Keratinocyte (primary cell): ENCODE data around the gene RASL10A. TPM values are rescaled to one million over a fixed set of nuclear protein-coding genes. Genes with fewer than 3 reads are reported as not detected.

Source experiments
- DNase-seq: peaks from one replicate; pipeline ENCODE4 v3.0.0-alpha.2; 2011; ENCODE audit warnings: low read depth, missing footprints, low spot score
- FAIRE-seq: peaks from 2 replicates; lab custom pipeline; 2011; peaks lifted over from hg19 to GRCh38; lab: Jason Lieb, UNC
- H2AFZ ChIP-seq: 2 replicates; pipeline ENCODE4 v1.6.0; 2012; ENCODE audit warnings: low read length, control low read depth, inconsistent platforms; ENCODE audit not compliant: control insufficient read depth
- H3K27ac ChIP-seq: 2 replicates; pipeline ENCODE4 v1.5.1; 2011; ENCODE audit warnings: low read length; ENCODE audit not compliant: control insufficient read depth, insufficient read depth
- H3K27me3 ChIP-seq: 3 replicates; pipeline ENCODE4 v1.6.0; 2011; ENCODE audit warnings: low read length; ENCODE audit not compliant: control insufficient read depth, insufficient read depth; ENCODE audit errors: extremely low read depth
- H3K36me3 ChIP-seq, 2 experiments: 2 replicates in 1 of 2; 3 replicates in 1 of 2; pipeline ENCODE4 v1.5.1; 2011; ENCODE audit warnings: low read length in 2 of 2, mild to moderate bottlenecking in 1 of 2; ENCODE audit not compliant: control insufficient read depth in 2 of 2, insufficient read depth in 2 of 2; ENCODE audit errors: extremely low read depth in 1 of 2
- H3K4me1 ChIP-seq: 3 replicates; pipeline ENCODE4 v1.5.1; 2011; ENCODE audit warnings: low read length; ENCODE audit not compliant: control insufficient read depth, insufficient read depth; ENCODE audit errors: extremely low read depth
- H3K4me2 ChIP-seq: 3 replicates; pipeline ENCODE4 v1.6.0; 2011; ENCODE audit warnings: low read depth, low read length; ENCODE audit not compliant: control insufficient read depth, insufficient read depth; ENCODE audit errors: extremely low read depth
- H3K4me3 ChIP-seq, 3 experiments: fragments of 200-600 bp in 1 of 3; sonication (generic) in 1 of 3; 2 replicates in 2 of 3; 3 replicates in 1 of 3; pipeline ENCODE4 v1.5.1; 2011 to 2016; ENCODE audit warnings: low read length in 3 of 3, mild to moderate bottlenecking in 3 of 3, control low read depth in 2 of 3, inconsistent platforms in 1 of 3, low read depth in 1 of 3, mixed read lengths in 1 of 3, mixed run types in 1 of 3, moderate library complexity in 1 of 3; ENCODE audit not compliant: control insufficient read depth in 2 of 3, insufficient read depth in 2 of 3; ENCODE audit errors: extremely low read depth in 1 of 3
- H3K79me2 ChIP-seq: 2 replicates; pipeline ENCODE4 v1.6.0; 2012; ENCODE audit warnings: low read length; ENCODE audit not compliant: control insufficient read depth, insufficient read depth
- H3K9ac ChIP-seq: 3 replicates; pipeline ENCODE4 v1.6.0; 2011; ENCODE audit warnings: low read length; ENCODE audit not compliant: control insufficient read depth, insufficient read depth; ENCODE audit errors: extremely low read depth
- H3K9me1 ChIP-seq: 3 replicates; pipeline ENCODE4 v1.6.0; 2011; ENCODE audit warnings: low read length; ENCODE audit not compliant: control insufficient read depth, insufficient read depth; ENCODE audit errors: extremely low read depth
- H3K9me3 ChIP-seq: 2 replicates; pipeline ENCODE4 v1.5.1; 2012; ENCODE audit warnings: low read depth, low read length; ENCODE audit not compliant: control insufficient read depth
- H4K20me1 ChIP-seq: 3 replicates; pipeline ENCODE4 v1.6.0; 2011; ENCODE audit warnings: low read length; ENCODE audit not compliant: control insufficient read depth, insufficient read depth; ENCODE audit errors: extremely low read depth
- EZH2 ChIP-seq: IDR thresholded peaks from one replicate; pipeline ENCODE4 v1.6.1; 2012; ENCODE audit warnings: inconsistent platforms, mild to moderate bottlenecking, low read length, moderate library complexity
- dilution Hi-C: fragments of 300-500 bp; cut with MboI; formaldehyde crosslinking; loops from one replicate; pipeline ENCODE4 v1.7.0; 2020; ENCODE audit warnings: low sequenced_read_pairs; ENCODE audit not compliant: extremely low pct_ligation_motif_present
- polyA plus RNA-seq, 5 experiments: library from polyadenylated mRNA; depleted of rRNA in 3 of 5; stranded (reverse) in 3 of 5; stranded (forward) in 1 of 5; unstranded in 1 of 5; fragments of >200 nt; gene quantifications; 1 replicate in 1 of 5; 2 replicates in 3 of 5; 3 replicates in 1 of 5; pipeline versions ENCODE4 v1.2.1 to v1.2.3, GENCODE V29; 2011 to 2012; ENCODE audit warnings: missing spikeins in 2 of 5, low read depth in 1 of 5, low replicate concordance in 1 of 5
- TF ChIP-seq, protein P1 (sequence below), 3 experiments: IDR thresholded peaks in 1 of 3; conservative IDR thresholded peaks in 1 of 3; optimal IDR thresholded peaks in 1 of 3; 2 replicates in 2 of 3; 3 replicates in 1 of 3; pipeline versions ENCODE3 to v1.5.1; 2011; ENCODE audit warnings: low read length in 3 of 3, mild to moderate bottlenecking in 3 of 3, moderate library complexity in 2 of 3, control low read depth in 1 of 3, inconsistent platforms in 1 of 3; ENCODE audit not compliant: insufficient read depth in 2 of 3; ENCODE audit errors: extremely low read depth in 1 of 3

The RASL10A gene
- polyA plus RNA-seq, 1 donor (not counting 4 experiments of a cell fraction or from before 2014, with no cell fraction given): not detected

DNA sequence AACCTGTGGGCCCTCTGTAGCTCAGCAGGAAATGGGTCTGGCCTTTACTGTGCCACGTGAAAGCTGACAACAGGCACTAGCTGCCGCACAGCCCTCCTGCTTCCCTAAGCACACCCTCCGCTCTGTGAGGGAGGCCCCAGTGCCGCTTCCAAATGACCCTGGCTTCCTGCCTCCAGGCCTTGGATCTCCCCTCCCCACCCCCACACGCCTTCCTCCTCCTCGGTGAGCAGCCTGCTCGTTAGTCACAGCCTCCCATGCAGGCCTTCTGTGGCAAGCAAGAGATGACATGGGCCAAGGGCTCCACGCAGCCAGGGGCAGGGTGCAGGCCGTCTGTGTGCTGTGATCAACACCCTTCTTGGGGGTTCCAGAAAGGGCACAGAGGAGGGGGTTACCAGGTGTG is 15.3 kb upstream of the RASL10A start:
- FAIRE-seq: no peak
- no peak for TF ChIP-seq EZH2
- TF ChIP-seq, protein P1, sequence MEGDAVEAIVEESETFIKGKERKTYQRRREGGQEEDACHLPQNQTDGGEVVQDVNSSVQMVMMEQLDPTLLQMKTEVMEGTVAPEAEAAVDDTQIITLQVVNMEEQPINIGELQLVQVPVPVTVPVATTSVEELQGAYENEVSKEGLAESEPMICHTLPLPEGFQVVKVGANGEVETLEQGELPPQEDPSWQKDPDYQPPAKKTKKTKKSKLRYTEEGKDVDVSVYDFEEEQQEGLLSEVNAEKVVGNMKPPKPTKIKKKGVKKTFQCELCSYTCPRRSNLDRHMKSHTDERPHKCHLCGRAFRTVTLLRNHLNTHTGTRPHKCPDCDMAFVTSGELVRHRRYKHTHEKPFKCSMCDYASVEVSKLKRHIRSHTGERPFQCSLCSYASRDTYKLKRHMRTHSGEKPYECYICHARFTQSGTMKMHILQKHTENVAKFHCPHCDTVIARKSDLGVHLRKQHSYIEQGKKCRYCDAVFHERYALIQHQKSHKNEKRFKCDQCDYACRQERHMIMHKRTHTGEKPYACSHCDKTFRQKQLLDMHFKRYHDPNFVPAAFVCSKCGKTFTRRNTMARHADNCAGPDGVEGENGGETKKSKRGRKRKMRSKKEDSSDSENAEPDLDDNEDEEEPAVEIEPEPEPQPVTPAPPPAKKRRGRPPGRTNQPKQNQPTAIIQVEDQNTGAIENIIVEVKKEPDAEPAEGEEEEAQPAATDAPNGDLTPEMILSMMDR (optimal IDR thresholded peaks at IDR 0.05 in 1 of 3, IDR thresholded peaks at IDR 0.05 in 1 of 3, conservative IDR thresholded peaks at IDR 0.05 in 1 of 3; ENCODE audit: extremely low read depth in 1 of 3, insufficient read depth in 2 of 3, low read length in 3 of 3): no peak
- H3K4me3 ChIP-seq: no peak overlapping the region
- no peaks in the 10 kb centered on the region for H3K27me3 ChIP-seq
- H3K4me1 ChIP-seq: no peaks in the 10 kb centered on the region
- H3K4me2 ChIP-seq: no peak overlapping the region
- no peaks in the 10 kb centered on the region for H3K9me3 ChIP-seq
- no peak overlapping the region for H3K27ac ChIP-seq
- H3K79me2 ChIP-seq: no peaks in the 10 kb centered on the region
- H4K20me1 ChIP-seq: no peaks in the 10 kb centered on the region
- H3K9ac ChIP-seq: no peak overlapping the region
- no peak for DNase-seq
- peaks cover 14 to 29% of the 10 kb centered on the region in 2 experiments for H3K36me3 ChIP-seq
- dilution Hi-C loops: no loop called here
- no peak overlapping the region for H2AFZ ChIP-seq
- peaks cover 2% of the 10 kb centered on the region for H3K9me1 ChIP-seq

DNA sequence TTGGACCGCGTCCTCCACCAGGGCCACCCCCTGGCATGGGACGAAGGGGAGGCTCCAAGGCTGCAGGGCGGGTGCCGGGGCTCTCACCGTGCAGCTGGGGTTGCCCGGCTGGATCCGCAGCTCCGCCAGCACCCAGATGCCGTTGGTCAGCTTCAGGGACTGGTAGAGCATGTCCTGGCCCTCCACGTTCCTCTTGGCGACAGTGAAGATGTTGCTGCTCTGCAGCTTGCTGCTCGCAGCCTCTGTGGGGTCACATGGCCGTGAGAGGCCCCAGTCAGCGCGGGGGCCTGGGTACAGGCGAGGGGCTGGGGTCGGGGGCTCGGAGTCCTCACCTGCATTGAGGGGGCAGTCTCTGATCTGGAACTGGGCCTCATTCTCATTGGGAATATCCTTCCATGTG is 14.8 kb upstream of the RASL10A start:
- H3K9me1 ChIP-seq: peaks cover 2% of the 10 kb centered on the region
- no peak overlapping the region for H3K27ac ChIP-seq
- no peaks in the 10 kb centered on the region for H3K9me3 ChIP-seq
- dilution Hi-C loops: no loop called here
- TF ChIP-seq, protein P1 (optimal IDR thresholded peaks at IDR 0.05 in 1 of 3, IDR thresholded peaks at IDR 0.05 in 1 of 3, conservative IDR thresholded peaks at IDR 0.05 in 1 of 3; ENCODE audit: extremely low read depth in 1 of 3, insufficient read depth in 2 of 3, low read length in 3 of 3): no peak
- TF ChIP-seq EZH2: no peak
- no peaks in the 10 kb centered on the region for H3K79me2 ChIP-seq
- H3K4me3 ChIP-seq: no peak overlapping the region
- no peaks in the 10 kb centered on the region for H4K20me1 ChIP-seq
- H3K9ac ChIP-seq: no peak overlapping the region
- H2AFZ ChIP-seq: no peak overlapping the region
- DNase-seq (no peak), FAIRE-seq (no peak)
- peaks cover 13 to 29% of the 10 kb centered on the region in 2 experiments for H3K36me3 ChIP-seq
- H3K4me2 ChIP-seq: no peak overlapping the region
- no peaks in the 10 kb centered on the region for H3K4me1 ChIP-seq
- no peaks in the 10 kb centered on the region for H3K27me3 ChIP-seq
